Liver (tissue), 2 donors: Measurements from ENCODE around the gene AOPEP.

Source experiments
- CTCF ChIP-seq: fragments of 150-350 bp; IDR thresholded peaks from 2 replicates; pipeline ENCODE4 v1.5.1; 2017; ENCODE audit warnings: improper control_type of control experiment, low read depth, low read length; ENCODE audit not compliant: missing input control
- YY1 ChIP-seq: IDR thresholded peaks from 2 replicates; pipeline ENCODE4 v1.6.1; 2016; ENCODE audit warnings: antibody characterized with exemption, mild to moderate bottlenecking
- donor health status: healthy.

GRCh38 chr9:95010431-95010838 is 283.9 kb downstream of the AOPEP start:
- no peak for TF ChIP-seq CTCF
- TF ChIP-seq YY1 = no peak
